Spinal cord (tissue), 10 donors: Measurements from ENCODE around the gene SHISA4. TPM values are rescaled to one million over a fixed set of nuclear protein-coding genes. Genes with fewer than 3 reads are reported as not detected.
"Not testable (repeated sequence)": the region's sequence is repeated elsewhere in the genome, so short reads cannot be mapped to it uniquely, and the experiment has no call there.

Source experiments
- DNase-seq, 6 donors: peaks; one replicate each; pipeline versions ENCODE4 v3.0.0 to v3.0.0-alpha.2; 2013 to 2015; ENCODE audit warnings: low spot score in 6 of 6, low read depth in 4 of 6
- H3K27ac ChIP-seq: one replicate; pipeline ENCODE4 v1.5.1; 2013; ENCODE audit warnings: low read depth, low read length, control low read depth
- H3K27me3 ChIP-seq: one replicate; pipeline ENCODE4 v1.6.1; 2013; ENCODE audit warnings: low read length; ENCODE audit not compliant: control insufficient read depth, insufficient read depth
- H3K36me3 ChIP-seq: one replicate; pipeline ENCODE4 v1.6.1; 2013; ENCODE audit warnings: low read length; ENCODE audit not compliant: control insufficient read depth, insufficient read depth
- H3K4me1 ChIP-seq: one replicate; pipeline ENCODE4 v1.6.1; 2013; ENCODE audit warnings: low read length; ENCODE audit not compliant: control insufficient read depth, insufficient read depth
- H3K4me3 ChIP-seq: one replicate; pipeline ENCODE4 v1.5.1; 2013; ENCODE audit warnings: low read depth, low read length, control low read depth
- H3K9me3 ChIP-seq: one replicate; pipeline ENCODE4 v1.6.1; 2013; ENCODE audit warnings: low read length; ENCODE audit not compliant: control insufficient read depth, insufficient read depth
- WGBS: methylation state at CpG from one replicate; pipeline ENCODE4 v1.1.5; 2013; ENCODE audit warnings: missing lambda C conversion rate; ENCODE audit not compliant: insufficient coverage; 5-methylcytosine and 5-hydroxymethylcytosine counted together
- long read RNA-seq, 4 donors: transcript quantifications; one replicate each; lab custom pipeline, GENCODE V29; 2026
- polyA plus RNA-seq, 2 donors: library from polyadenylated mRNA; unstranded; fragments of 120-200 nt; gene quantifications; one replicate each; pipeline ENCODE4 v1.2.1, GENCODE V29; 2013; ENCODE audit not compliant: insufficient read length in 2 of 2
- total RNA-seq, 2 donors: library from RNA; depleted of rRNA in 1 of 2; stranded (reverse); fragments of 120-200 nt in 1 of 2; fragments of >200 nt in 1 of 2; gene quantifications; one replicate each; pipeline versions ENCODE4 v1.2.3 to v1.2.4, GENCODE V29; 2013 to 2014
- donor health status: healthy.

The SHISA4 gene
- total RNA-seq (10 to 100 TPM; 53.2 to 62.3 TPM), polyA plus RNA-seq (100 to 1,000 TPM; 194 to 198 TPM)
- long read RNA-seq, donor 1, transcript SHISA4-202 (5 exons, 914 nt) = minor isoform, 7 of 170 reads
- long read RNA-seq, donor 1, transcript SHISA4-201 (5 exons, 1,341 nt) = major isoform, 53 of 170 reads
- long read RNA-seq, donor 1, partial matches to known transcripts = 110 of 170 reads
- long read RNA-seq, donor 1, other reads (novel, unspliced or antisense) = 0 of 170 reads
- long read RNA-seq, donor 2, transcript SHISA4-201 (5 exons, 1,341 nt) = major isoform, 11 of 38 reads
- long read RNA-seq, donor 2, partial matches to known transcripts = 24 of 38 reads
- long read RNA-seq, donor 2, other reads (novel, unspliced or antisense) = 0 of 38 reads
- long read RNA-seq, donor 3, transcript SHISA4-201 (5 exons, 1,341 nt) = major isoform, 9 of 40 reads
- long read RNA-seq, donor 3, partial matches to known transcripts = 30 of 40 reads
- long read RNA-seq, donor 3, other reads (novel, unspliced or antisense) = 0 of 40 reads
- long read RNA-seq, donor 4, transcript SHISA4-201 (5 exons, 1,341 nt) = major isoform, 6 of 6 reads
- long read RNA-seq, donor 4, partial matches to known transcripts = 0 of 6 reads
- long read RNA-seq, donor 4, other reads (novel, unspliced or antisense) = 0 of 6 reads

DNA sequence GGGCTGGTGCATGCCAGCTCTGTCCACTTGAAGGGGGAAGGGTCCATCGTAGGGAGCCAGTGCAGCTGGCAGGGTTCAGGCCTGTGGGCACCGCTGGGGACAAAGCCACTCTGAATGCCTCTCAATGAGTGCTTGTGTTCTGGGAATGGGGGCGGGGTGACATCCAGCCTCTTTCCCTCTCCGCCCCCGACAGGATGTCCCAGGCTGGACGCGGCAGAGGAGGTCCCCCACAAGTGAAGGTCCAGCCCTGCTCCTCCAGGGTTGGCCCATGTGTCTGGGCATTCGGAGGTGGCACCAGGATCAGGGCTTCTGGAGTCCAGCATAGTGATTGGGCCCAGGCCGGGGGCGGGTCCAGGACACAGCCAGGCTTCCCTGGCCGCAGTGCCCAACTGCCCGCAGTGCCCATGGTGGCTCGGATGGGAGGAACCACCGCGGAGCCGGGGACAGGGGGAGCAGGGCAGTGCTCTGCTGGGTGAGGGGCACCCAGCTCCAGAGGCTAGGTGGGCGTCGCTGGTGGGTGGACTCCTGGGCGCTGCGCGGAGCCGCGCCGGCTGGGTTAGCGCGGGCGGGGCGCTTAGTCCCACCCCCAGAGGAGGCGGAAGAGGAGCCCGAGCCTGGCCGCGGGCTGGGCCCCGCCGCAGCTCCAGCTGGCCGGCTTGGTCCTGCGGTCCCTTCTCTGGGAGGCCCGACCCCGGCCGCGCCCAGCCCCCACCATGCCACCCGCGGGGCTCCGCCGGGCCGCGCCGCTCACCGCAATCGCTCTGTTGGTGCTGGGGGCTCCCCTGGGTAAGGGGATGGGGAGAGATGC, at the start of gene SHISA4:
Gene SHISA4, plus strand, starts transcription at position 617 of the 808 bp plus-strand sequence. Its CDS starts 97 bp downstream, at position 714.
- Histone ChIP-seq H3K4me1 (peaks cover 60% of the 10 kb centered on the region), H3K27me3 (no peaks in the 10 kb centered on the region), H3K4me3 (peak within 1 kb of the TSS; percentile 90), H3K27ac (peak within 1 kb of the TSS; percentile 91), H3K9me3 (no peaks in the 10 kb centered on the region), H3K36me3 (peaks cover 28% of the 10 kb centered on the region)
- under 1% methylated on average over 49 of the region's 49 CpGs for WGBS
- peak; percentile 67 to 93 (median 81) for DNase-seq

GRCh38 chr1:201839089-201839488, 49.6 kb upstream of the SHISA4 start:
- H3K36me3 ChIP-seq = peaks cover 12% of the 10 kb centered on the region
- WGBS = over 99% methylated on average over 10 of the region's 10 CpGs
- H3K27ac ChIP-seq, H3K27me3 ChIP-seq, H3K4me3 ChIP-seq, H3K4me1 ChIP-seq, H3K9me3 ChIP-seq, DNase-seq: not testable (repeated sequence)

- WGBS = 100% methylated on average over 3 of the region's 4 CpGs
- no peaks in the 10 kb centered on the region for H3K4me1 ChIP-seq
- no peaks in the 10 kb centered on the region for H3K27me3 ChIP-seq
- H3K4me3 ChIP-seq = no peak overlapping the region
- peaks cover 8% of the 10 kb centered on the region for H3K36me3 ChIP-seq
- H3K9me3 ChIP-seq = no peaks in the 10 kb centered on the region
- no peak overlapping the region for H3K27ac ChIP-seq
- DNase-seq = no peak
These were observed 48.6 kb upstream of the SHISA4 start for GRCh38 chr1:201840055-201840454.

GRCh38 chr1:201840490-201840889, 48.2 kb upstream of the SHISA4 start:
- no peak for DNase-seq
- WGBS = no CpG with 5 or more reads among the region's 1 CpG
- no peaks in the 10 kb centered on the region for H3K9me3 ChIP-seq
- H3K36me3 ChIP-seq = peaks cover 7% of the 10 kb centered on the region
- H3K27ac ChIP-seq = no peak overlapping the region
- H3K4me3 ChIP-seq = no peak overlapping the region
- no peaks in the 10 kb centered on the region for H3K4me1 ChIP-seq
- no peaks in the 10 kb centered on the region for H3K27me3 ChIP-seq

DNA sequence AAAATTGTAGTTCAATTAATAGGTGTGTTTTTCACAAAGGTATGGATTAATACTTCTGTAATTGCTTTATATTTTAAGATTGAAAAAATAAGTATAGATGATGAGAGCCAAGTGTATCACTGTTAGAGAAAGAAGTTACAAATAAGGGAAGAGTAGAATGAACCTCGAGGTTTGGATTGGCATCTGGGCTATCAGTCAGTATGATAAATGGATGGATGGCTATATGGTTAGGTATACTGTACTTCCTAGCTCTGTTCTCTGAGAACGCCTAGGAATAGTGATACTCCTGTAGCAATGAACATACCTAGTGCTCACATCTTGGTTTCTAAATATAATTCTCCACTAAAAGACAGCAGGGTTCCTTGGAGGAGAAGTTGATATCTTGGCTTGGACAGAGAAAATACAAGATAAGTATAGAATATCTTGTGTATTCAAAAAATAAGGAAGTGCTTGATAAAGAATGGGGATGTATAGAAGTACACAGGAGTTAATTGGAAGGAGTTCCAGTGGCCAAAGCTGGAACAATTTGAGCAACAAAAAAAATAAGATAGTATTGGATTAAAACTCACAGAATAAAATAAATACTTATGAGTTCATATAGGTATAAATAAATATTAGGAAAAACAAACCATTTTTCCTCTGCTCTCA, 47.3 kb upstream of the SHISA4 start:
- 80% methylated on average over 1 of the region's 2 CpGs for WGBS
- Histone ChIP-seq H3K36me3 (peaks cover 7% of the 10 kb centered on the region), H3K27me3 (no peaks in the 10 kb centered on the region), H3K4me1 (no peaks in the 10 kb centered on the region), H3K4me3 (no peak overlapping the region), H3K27ac (no peak overlapping the region), H3K9me3 (no peaks in the 10 kb centered on the region)
- no peak for DNase-seq

- no peak overlapping the region for H3K4me3 ChIP-seq
- no peaks in the 10 kb centered on the region for H3K27me3 ChIP-seq
- H3K36me3 ChIP-seq = peaks cover 7% of the 10 kb centered on the region
- no peaks in the 10 kb centered on the region for H3K9me3 ChIP-seq
- H3K27ac ChIP-seq = no peak overlapping the region
- no CpG with 5 or more reads among the region's 2 CpGs for WGBS
- DNase-seq = no peak
- H3K4me1 ChIP-seq = no peaks in the 10 kb centered on the region
These were observed 46.1 kb upstream of the SHISA4 start for GRCh38 chr1:201842472-201843027.

- no peaks in the 10 kb centered on the region for H3K27me3 ChIP-seq
- H3K9me3 ChIP-seq = no peaks in the 10 kb centered on the region
- no peak overlapping the region for H3K27ac ChIP-seq
- H3K36me3 ChIP-seq = no peaks in the 10 kb centered on the region
- no peak overlapping the region for H3K4me3 ChIP-seq
- DNase-seq = no peak
- no CpG with 5 or more reads among the region's 2 CpGs for WGBS
- no peaks in the 10 kb centered on the region for H3K4me1 ChIP-seq
These were observed 43.2 kb upstream of the SHISA4 start for GRCh38 chr1:201845331-201846083.

DNA sequence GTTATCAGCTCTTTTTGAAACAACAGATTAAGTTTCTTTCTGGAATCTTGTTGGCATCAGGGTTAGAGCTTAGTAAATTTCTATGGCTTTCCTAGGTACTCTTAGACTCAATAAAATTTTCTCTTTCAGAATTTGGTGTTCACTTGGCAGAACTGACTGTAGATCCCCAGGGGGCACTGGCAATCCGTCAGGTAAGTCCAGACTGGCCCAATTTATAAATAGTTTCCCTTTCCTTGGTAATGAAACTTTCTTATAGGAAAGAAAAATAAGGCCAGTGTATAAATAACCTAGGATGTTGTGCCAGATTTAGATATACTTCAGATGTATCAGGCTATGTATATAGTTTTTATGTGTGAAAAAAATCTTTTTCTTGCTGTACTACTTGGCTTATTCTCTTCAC, 41.5 kb upstream of the SHISA4 start:
- WGBS = no CpG with 5 or more reads among the region's 1 CpG

More for the DNA sequence above, 41.5 kb upstream of the SHISA4 start:
- Histone ChIP-seq H3K27me3 (no peaks in the 10 kb centered on the region), H3K36me3 (peaks cover 4% of the 10 kb centered on the region), H3K9me3 (no peaks in the 10 kb centered on the region), H3K4me3 (no peak overlapping the region), H3K27ac (no peak overlapping the region), H3K4me1 (no peaks in the 10 kb centered on the region)
- DNase-seq = no peak
